Measurements from ENCODE around the gene DENND1A. TPM values are rescaled to one million over a fixed set of nuclear protein-coding genes. Genes with fewer than 3 reads are reported as not detected.

DENND1A gene
- total and polyA plus RNA-seq, 2 of the 13 experiments (the other 11 are each of a cell fraction or from before 2014, with no cell fraction given) = 14.8 to 30.1 TPM

- no peak for TF ChIP-seq SRSF1 (optimal IDR thresholded peaks at IDR 0.05; ENCODE audit: low read depth, low read length)
- peak in 1 of 2 experiments; percentile 27; a peak in 1 of 4 replicates for TF ChIP-seq POLR2A (IDR thresholded peaks at IDR 0.05; ENCODE audit: insufficient read depth in 1 of 2, low read depth in 2 of 2, low read length in 2 of 2)
- no peak for TF ChIP-seq HMGXB3 (CRISPR knock-in tag; IDR thresholded peaks at IDR 0.05; ENCODE audit: borderline replicate concordance)
- TF ChIP-seq HDAC2 (CRISPR knock-in tag; IDR thresholded peaks at IDR 0.05) = peak; percentile 26
- peak; percentile 51; the same call in 1 of the 2 replicates for TF ChIP-seq HOMEZ (CRISPR knock-in tag; IDR thresholded peaks at IDR 0.05; ENCODE audit: low read depth)
- 0 out of 2 replicates have a peak, but pooled peaks have one; percentile 6 for TF ChIP-seq TCF7 (IDR thresholded peaks at IDR 0.05; ENCODE audit: low read depth)
- peak; percentile 32; the same call in 1 of the 2 replicates for TF ChIP-seq ZNF574 (CRISPR knock-in tag; IDR thresholded peaks at IDR 0.05)
- 0 out of 2 replicates have a peak, but pooled peaks have one; percentile 3 for TF ChIP-seq CEBPG (CRISPR knock-in tag; IDR thresholded peaks at IDR 0.05)
- peak; percentile 51; the same call in 1 of the 2 replicates for TF ChIP-seq HNF4G (IDR thresholded peaks at IDR 0.05; ENCODE audit: borderline replicate concordance, low read depth, low read length)
- no peak for TF ChIP-seq HNF4G (CRISPR knock-in tag; IDR thresholded peaks at IDR 0.05; ENCODE audit: borderline replicate concordance, low read depth)
- TF ChIP-seq STAT6 (CRISPR knock-in tag; IDR thresholded peaks at IDR 0.05; ENCODE audit: borderline replicate concordance) = peak; percentile 31; the same call in 1 of the 2 replicates
- peak; percentile 53; the same call in 1 of the 2 replicates for TF ChIP-seq ZMYM4 (CRISPR knock-in tag; IDR thresholded peaks at IDR 0.05)
- TF ChIP-seq ZNF800 (CRISPR knock-in tag; IDR thresholded peaks at IDR 0.05) = 0 out of 2 replicates have a peak, but pooled peaks have one; percentile 24
- no peak for TF ChIP-seq TBP (CRISPR knock-in tag; IDR thresholded peaks at IDR 0.05)
- TF ChIP-seq NR2F6 (IDR thresholded peaks at IDR 0.05) = peak; percentile 85
- TF ChIP-seq NR2F6 (CRISPR knock-in tag; IDR thresholded peaks at IDR 0.05) = peak; percentile 71
Observed at GRCh38 chr9:123742009-123742767, 187.7 kb downstream of the DENND1A start (continued).
